Daoy (cell line): ENCODE results near the gene NPFFR1. TPM values are rescaled to one million over a fixed set of nuclear protein-coding genes. Genes with fewer than 3 reads are reported as not detected.
A peak's percentile ranks its signal among the peaks of the same experiment; 100 is the strongest.
"Not testable (repeated sequence)": the region's sequence is repeated elsewhere in the genome, so short reads cannot be mapped to it uniquely, and the experiment has no call there.

Experiments
- DNase-seq: peaks from one replicate; pipeline ENCODE4 v3.0.0-alpha.2; 2015; ENCODE audit warnings: low read depth
- total RNA-seq: library from RNA; depleted of rRNA; stranded (reverse); fragments of >200 nt; shearing (Covaris generic); gene quantifications from 2 replicates; pipeline ENCODE4 v1.2.3, GENCODE V29; 2014

NPFFR1 gene
- total RNA-seq, 1 experiment from 2014 or later: not detected

DNA sequence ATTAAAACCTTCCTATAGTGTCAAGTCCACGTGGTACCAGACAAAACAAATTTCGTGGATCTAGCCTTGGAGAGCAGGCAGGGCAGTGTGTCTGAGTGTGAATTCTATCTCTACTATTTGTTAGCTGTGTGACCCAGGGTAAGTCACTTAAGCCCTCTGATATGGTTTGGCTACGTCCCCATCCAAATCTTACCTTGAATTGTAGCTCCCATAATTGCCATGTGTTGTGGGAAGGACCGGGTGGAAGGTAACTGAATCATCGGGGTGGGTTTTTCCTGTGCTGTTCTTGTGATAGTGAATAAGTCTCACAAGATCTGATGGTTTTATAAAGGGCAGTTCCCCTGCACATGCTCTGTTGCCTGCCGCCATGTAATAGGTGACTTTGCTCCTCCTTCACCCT is 2.8 kb upstream of the NPFFR1 start:
- DNase-seq: peak; percentile 82

- DNase-seq: no peak
Observed at GRCh38 chr10:70285476-70285831, 1.6 kb upstream of the NPFFR1 start.

- DNase-seq: no peak
Observed at GRCh38 chr10:70284542-70285475, 1.0 kb upstream of the NPFFR1 start.

DNA sequence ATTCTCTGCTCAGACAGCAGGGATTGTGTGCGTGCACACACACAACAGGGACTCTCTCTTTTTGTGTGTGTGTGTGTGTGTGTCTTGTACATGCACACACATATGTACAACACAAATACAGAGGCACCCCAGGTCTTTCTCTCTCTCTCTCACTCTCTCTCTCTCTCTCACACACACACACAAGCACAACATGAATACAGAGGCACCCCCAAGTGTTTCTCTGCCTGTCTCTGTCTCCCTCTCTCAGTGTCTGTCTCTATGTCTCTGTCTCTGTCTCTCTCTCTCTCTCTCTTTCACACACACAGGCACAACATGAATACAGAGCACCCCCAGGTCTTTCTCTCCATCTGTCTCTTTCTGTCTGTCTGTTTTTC is 746 bp downstream of the NPFFR1 start:
- DNase-seq: no peak

DNA sequence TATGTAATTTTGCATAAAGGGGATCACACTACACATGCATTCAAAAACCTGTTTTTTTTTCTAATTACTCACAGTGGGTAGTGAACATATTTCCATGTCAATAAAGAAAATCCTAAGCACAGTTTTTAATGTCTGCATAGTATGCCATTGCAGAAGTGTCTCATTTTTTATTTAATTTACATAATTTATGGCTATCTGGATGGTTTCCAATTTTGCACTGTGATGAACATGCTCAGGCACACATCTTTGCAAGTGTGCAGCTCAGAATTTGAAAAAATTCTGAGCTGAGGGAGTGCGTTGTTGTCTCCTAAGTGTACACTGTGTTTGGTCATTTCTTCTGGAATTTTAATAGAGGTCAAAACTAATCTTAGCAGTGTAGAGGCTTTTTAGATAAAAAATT is 2.2 kb downstream of the NPFFR1 start:
- no peak for DNase-seq

DNA sequence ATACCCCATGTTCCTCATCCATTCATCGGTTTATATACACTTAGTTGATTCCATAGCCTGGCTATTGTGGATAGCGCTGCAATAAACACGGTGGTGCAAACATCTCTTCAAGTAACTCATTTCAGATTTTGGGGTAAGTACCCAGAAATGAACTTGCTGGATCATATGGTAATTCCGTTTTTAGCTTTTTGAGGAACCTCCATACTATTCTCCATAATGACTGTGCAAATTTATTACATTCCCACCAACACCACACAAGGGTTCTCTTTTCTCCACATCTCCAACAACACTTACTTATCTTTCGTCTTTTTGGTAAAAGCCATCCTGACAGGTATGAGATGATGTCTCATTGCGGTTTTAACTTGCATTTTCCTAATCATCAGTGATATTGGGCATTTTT is 3.7 kb downstream of the NPFFR1 start:
- DNase-seq: no peak

DNA sequence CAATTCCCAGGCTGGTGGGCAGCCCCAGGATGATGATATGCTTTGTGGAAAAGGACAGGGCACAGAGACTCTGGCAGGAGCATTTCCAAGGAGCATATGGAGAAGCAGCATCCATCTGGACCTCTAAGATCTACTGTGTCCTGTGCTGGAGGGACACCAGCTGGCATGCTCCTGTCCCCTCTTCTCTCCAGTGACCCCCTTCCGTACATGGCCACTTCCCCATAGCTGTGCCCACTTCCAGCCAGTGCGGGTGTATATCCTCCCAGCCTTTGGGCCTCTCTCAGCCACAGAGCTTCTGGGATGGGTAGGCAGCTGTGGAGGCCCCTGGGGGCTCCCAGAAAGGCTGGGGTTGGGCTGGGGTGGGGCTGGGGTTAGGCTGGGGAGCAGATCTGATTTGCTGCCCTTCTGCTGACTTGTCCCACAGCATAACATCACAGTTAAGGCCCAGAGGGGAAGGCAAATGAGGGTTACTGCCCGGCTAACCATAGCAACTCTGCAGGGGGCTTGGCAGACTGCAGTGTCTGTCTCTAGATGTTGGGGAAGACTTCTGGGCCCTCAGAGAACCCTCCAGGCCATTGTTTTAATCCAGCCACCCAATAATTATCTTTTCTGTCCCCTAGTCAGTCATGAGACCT is 6.3 kb downstream of the NPFFR1 start:
- DNase-seq: no peak

- DNase-seq: no peak
Observed at GRCh38 chr10:70274643-70275042, 9.2 kb downstream of the NPFFR1 start.

GRCh38 chr10:70272925-70273316 is 10.9 kb downstream of the NPFFR1 start:
- DNase-seq: peak; percentile 17

DNA sequence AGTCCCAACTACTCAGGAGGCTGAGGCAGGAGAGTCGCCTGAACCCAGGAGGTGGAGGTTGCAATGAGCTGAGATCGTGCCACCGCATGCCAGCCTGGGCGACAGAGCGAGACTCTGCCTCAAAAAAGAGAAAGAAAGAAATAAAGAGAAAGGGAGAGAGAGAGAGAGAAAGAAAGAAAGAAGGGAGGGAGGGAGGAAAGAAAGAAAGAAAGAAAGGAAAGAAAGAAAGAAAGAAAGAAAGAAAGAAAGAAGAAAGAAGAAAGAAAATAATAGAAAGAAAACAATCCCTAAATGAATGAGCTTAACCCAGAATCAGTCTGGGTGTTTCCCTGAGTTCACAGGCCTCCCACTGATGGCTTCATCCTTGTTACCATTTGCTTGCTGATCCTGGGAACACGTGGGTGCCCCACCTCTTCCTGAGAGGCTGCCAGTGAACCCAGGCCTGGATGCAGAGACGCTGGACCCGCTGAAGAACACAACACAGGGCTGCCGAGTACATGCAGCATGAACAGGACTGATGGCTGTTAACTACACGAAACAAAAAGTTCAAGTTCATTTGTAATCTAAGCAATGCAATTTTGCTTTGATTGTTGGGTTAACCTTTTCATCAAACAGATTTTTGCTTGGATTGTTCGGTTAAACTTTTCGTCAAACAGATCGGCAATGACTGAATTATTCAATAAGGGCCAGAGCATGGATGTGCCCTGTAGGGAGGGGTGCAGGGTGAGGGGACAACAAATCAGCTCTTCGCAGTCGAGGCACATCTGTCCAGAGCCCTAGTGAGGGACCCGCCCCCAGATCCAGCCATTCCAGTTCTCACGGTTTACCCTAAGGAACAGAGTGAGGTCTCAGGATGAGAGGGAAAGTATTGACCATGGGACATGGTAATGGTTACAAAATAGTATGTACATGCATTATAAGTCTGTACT is 11.5 kb downstream of the NPFFR1 start:
- DNase-seq: no peak

GRCh38 chr10:70270952-70271351 is 12.9 kb downstream of the NPFFR1 start:
- DNase-seq: no peak

GRCh38 chr10:70269741-70270140 is 14.1 kb downstream of the NPFFR1 start:
- no peak for DNase-seq

GRCh38 chr10:70268376-70268775 is 15.4 kb downstream of the NPFFR1 start:
- DNase-seq: no peak

- peak; percentile 89 for DNase-seq
Observed at GRCh38 chr10:70267161-70267933, 16.5 kb downstream of the NPFFR1 start.

- no peak for DNase-seq
Observed at GRCh38 chr10:70266701-70267100, 17.1 kb downstream of the NPFFR1 start.

- no peak for DNase-seq
Observed at GRCh38 chr10:70266056-70266455, 17.7 kb downstream of the NPFFR1 start.

DNA sequence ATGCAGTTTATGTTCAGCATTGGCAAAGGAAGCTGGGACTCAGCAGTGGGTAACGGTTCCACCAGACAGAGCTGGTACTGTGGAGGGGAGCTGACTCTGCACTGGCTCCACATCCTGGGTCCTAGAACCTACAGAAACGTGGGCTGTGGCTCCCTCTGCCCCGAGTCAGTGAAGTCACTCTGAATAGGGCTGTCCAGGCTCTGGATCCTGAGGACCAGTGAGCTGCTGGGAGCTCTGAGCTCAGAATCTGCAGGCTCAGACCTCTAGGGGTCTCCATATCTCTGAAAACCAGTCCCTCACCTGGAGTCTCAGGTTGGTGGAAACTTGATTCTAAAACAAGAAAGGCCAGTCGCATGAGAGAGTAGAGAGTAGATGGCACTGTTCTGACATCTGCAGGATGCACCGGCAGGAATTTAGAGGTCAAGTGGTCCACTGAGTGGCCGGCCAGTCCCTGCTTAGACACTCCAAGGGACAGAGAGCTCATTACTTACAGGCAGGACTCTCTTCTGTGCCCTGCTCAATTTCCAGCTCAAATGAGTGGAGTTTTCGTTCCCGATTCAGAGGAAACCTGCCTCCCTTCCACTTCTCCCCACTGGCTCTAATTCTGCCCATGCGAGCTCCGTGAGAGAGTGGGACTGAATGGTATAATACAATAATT is 18.6 kb downstream of the NPFFR1 start:
- no peak for DNase-seq

DNA sequence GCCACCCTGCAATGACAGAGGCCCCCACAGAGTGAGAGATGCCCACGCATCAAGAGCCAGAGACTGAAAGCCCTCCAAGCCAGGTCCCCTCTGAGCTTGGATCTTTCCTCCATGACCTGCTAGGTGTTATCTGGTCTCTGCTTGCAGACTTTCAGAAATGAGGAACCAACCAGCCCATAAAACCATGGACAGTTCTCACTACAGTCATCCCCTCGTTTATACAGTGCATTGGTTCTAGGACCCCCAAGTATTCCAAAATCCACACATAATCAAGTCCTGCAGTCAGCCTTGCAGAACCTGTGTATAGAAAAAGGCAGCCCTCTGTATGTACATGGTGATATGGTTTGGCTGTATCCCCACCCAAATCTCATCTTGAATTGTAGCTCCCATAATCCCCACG is 23.1 kb downstream of the NPFFR1 start:
- no peak for DNase-seq

DNA sequence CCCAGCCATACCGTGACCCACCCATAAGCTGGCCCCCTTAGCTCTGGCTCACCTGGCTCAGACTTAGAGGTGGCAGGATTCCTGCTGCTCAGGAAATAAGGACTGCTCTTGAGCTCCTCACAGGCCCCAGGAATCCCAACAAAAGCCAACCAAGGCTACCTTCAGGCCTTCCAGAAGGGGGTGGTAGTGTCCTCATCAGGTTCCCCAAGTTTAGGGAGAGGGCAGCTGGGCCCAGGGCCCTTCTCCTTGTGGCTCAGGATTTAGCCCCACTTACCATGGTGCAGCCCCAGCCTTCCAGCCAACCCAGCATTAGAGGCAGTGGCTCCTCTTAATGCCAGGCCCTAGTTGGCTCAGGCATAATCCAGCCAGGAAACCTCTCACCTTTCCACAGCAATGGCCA is 23.5 kb downstream of the NPFFR1 start:
- no peak for DNase-seq

GRCh38 chr10:70258216-70258615 is 25.6 kb downstream of the NPFFR1 start:
- DNase-seq: no peak

- DNase-seq: not testable (repeated sequence)
Observed at GRCh38 chr10:70257816-70258215, 26.0 kb downstream of the NPFFR1 start.
